SKM-1 treated with dmso at 0.1 percent for 144 hours (cell line): ENCODE data around the gene KCTD5.

Experiments
- DNase-seq: peaks from one replicate; lab custom pipeline; 2025; ENCODE audit not compliant: unreplicated experiment; lab: John Stamatoyannopoulos, UW

KCTD5 gene

DNA sequence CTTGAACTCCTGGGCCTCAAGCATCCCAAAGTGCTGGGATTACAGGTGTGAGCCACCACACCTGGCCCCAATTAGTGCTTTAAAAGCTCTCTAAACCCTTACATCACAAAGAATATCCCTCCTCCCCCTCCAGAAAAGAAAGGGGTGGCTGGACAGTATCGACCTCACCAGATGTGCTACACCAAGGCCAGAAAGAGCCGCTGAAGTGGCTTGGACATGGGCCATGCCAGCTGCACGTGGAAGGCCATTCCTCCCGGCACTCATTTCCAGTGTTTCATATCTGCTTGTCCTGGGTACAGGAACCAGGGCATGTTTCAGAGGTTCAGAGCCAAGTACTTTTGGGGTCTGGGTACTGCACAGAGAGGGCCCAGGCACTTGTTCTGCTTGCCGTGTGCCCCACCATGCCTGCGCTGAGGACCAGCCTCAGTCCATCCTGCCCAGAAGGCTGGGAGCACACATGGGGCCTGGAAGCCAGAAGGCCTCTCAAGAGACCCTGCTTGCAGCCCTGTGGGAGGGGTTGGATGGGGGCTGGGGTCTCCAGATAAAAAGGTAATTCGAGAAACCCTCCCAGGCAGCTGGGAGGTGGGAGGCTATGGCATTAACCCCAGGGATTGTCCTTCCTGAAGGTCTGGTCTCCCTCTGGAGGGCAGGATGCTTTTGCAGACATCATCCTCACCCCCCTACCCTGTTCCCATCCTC, 66.6 kb downstream of the KCTD5 start:
- no peak for DNase-seq

DNA sequence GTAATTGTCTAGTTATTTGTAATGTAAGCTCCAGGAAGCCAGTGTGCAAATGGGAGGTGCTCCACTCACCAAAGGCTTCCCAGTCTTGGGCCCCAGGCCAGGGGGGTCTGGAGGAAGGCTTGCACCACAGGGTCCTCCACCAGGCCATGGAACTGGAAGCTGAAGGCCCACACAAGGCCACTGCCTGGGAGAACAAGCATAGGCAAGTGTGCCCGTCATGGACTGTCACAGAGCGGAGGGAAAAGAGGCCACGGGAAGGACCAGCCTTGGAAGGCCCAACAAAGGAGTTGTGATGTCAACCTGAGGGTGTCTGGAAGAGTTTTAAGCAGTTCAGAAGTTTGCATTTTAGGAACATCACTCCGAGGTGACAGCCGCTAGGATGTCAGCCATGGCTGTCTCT, 67.2 kb downstream of the KCTD5 start:
- no peak for DNase-seq

DNA sequence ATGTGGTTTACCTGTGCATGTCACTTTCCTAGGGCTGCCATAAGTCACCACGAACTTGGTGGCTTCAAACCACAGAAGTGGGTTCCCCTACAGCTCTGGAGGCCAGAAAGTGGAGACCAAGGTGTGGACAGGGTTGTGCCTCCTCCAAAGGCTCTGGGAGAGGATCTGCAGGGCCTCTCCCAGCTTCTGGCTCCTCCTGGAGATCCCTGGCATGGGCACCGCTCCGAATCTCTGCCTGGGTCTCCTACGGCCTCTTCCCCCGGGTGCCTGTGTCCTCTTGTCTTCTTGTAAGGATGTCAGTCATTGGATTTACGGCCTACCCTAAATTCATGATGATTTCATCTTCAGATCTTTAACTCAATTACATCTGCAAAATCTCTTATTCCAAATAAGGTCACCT, 67.6 kb downstream of the KCTD5 start:
- no peak for DNase-seq

DNA sequence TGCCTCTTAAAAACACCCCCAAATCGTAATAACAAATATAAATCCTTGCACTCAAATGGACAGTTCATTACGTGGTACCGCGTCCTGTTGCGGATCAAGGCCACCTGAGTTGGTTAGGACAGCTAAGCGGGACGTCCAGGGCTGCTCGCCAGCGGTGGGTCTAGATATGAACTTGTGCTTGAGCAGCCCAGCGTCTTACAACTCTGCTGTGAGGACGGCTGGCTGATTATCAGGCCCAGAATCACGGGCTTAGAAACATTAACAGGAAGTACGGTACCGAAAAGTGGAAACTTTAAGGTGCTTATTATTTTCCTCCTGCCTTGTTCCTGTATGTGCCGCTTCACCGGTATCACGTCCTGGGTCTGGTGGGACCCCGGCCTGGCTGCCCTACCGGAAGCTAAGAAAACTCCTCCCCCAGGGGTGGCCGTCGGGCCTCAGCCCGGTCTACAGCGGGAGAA, 69.3 kb downstream of the KCTD5 start:
- peak; percentile 41 for DNase-seq

DNA sequence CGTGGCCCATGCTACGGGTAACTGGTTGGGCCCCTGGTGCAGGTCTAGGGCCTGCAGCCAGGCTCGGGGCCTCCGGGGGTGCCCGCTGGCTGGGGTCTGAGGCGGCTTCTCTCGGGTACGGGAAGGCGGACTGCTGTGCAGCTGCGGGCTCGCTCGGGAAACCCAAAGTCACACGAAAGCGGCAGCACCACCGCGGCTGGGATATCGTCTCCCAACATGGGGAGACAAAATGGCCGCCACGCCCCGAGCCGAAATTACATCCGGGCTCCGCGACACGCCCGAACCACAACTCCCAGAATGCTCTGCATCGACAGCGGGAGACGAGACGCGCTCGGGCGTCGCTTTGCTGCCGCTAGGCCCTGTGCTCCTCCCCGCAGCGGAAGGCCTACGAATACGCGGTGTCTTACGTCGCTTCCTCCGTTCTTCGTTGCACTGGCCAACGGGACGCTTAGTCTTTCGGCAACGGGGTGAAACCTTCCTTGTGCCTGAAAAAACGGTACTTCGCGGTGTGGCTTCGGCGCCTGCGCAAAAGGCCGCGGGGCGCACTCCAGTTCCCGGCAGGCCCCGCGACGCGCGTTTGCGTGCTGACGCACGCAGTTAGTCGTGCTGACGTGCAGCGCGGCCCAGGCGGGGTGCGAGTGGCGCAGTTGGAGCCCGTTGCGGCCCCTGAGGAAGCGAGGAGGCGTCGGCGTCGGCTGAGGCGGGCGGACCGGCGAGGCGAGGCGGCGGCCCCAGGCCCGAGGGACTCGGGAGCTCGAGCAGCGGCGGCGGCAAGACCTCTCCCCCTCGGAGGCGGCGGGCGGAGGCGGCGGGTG, 69.9 kb downstream of the KCTD5 start, which contains the start of gene SRRM2:
TSS of gene SRRM2 (plus strand) at position 604 of the 815 bp plus-strand sequence. CDS start 3,727 bp downstream, outside the sequence.
- DNase-seq, result peak; percentile 98

DNA sequence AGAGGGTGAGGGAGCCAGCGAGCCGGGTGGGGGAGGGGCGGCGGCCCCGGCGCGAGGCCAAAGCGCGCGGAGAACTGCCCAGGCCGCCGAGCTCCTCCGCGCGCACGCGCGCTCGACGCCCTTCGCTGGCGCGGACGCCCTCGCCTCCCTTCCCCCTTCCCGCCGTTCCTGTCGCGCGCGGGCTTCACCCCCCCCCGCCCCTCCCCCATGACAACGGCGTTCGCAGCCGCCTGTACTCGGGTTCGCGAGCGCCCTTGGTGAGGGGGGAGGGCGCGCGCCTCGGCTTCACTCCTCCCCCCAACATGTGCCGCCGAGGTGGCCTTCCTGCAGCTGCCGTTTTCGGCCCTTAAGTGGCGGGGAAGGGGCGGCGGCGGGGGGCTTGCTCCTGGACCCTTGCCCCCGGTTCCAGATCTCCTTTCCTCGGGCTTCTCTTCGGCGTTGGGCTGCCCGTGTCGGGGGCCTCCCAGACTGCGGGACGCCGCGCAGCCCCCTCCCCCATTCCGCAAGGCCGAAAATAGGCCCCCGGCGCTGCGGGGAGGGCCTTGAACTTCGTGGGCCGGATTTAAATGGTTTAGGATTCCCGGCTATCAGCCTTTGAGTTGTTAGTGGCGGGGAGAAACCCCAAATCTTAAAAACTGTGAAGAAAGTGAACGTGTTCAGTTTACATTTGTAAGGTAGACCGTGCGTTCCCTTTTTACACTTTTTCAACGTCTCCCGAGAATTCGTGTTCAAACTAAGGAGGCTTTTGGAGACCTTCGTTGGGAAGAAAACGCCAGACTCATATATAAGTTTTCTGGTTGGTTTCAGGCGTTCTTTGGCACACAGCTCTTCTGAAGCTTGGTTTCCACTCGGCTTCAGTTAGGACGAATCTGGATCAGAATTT, 70.8 kb downstream of the KCTD5 start:
- DNase-seq, result peak; percentile 79

DNA sequence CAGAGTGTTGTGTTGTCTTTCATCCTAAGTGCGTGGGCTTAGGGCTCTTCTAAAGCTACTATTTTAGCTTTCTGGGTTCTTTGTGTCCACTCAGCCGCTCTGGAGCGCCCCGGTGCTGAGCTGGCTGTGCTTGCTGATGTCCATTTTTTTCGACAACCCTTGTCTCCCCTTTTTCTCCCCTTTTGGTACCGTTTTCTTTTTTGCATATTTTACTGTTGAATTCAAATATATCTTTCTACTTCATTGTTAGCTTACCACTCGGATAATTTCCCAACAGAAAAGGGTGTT, 71.4 kb downstream of the KCTD5 start:
- no peak for DNase-seq

DNA sequence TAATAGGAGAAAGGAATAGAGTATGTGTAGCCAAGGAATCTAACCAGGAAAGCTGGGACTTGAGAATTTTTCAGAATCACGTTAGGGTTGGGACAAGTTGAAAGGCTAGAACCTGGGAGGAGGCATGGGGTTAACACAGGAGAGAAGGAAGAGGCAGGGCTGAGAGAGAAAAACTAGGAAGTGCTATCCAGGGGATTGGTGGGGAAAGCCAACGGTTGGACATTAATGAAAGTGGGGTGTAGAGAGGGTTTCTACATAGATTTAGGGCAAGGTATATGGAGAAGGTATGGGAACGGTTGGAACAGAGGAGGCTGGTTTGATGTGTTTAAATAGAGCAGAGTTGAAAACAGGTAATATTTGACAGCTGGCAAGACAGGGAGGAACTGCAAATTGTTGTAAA, 72.8 kb downstream of the KCTD5 start:
- no peak for DNase-seq

DNA sequence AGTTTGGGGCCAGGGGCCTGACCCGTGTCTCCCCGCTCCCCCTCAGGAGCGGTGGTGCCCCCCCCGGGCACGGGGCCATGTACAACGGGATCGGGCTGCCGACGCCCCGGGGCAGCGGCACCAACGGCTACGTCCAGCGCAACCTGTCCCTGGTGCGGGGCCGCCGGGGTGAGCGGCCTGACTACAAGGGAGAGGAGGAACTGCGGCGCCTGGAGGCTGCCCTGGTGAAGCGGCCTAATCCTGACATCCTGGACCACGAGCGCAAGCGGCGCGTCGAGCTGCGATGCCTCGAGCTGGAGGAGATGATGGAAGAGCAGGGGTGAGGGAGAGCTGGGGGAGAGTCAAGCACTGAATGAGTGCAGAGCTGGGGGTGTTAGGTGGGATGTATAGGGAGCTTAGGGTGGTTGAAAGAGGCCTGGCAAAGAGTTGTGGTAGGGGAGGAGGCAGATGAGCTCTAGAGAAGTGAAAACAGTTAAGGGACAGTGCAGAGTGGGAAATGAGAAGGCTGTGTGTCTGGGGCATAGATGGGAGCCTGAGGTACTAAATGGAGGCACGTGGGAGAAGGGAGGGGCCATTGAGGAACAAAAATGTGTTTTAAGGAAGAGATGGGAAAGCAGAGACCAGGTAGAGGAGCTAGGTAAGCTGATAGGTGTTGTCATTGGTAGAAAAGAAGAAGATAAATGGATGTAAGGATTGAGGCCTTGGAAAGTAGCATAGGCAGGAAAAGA, 74.1 kb downstream of the KCTD5 start:
- DNase-seq, result no peak

DNA sequence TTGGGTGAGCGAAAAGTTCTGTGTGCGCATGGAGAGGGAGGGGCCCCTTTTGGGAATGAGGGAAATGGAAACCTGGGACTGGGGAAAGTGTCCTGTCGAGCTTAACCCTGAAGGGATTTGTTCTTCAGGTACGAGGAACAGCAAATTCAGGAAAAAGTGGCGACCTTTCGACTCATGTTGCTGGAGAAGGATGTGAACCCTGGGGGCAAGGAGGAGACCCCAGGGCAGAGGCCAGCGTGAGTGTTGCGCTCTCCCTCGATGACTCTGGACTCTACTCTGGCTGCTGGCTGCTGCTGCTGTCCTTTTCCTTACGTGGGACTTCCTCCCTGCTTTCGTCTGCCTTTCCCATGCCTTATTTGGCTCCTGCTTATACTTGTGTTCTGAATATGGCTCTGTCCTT, 75.0 kb downstream of the KCTD5 start:
- DNase-seq, result no peak
